ENCODE measurements around the gene AOAH. TPM values are rescaled to one million over a fixed set of nuclear protein-coding genes. Genes with fewer than 3 reads are reported as not detected.

The AOAH gene
- total RNA-seq, 1 donor from 2014 or later: 0.40 TPM

- DNase-seq (ENCODE audit: low spot score in 2 of 2, unreplicated experiment in 2 of 2): no peak
Observed at GRCh38 chr7:36642414-36642813, 81.9 kb downstream of the AOAH start.

DNA sequence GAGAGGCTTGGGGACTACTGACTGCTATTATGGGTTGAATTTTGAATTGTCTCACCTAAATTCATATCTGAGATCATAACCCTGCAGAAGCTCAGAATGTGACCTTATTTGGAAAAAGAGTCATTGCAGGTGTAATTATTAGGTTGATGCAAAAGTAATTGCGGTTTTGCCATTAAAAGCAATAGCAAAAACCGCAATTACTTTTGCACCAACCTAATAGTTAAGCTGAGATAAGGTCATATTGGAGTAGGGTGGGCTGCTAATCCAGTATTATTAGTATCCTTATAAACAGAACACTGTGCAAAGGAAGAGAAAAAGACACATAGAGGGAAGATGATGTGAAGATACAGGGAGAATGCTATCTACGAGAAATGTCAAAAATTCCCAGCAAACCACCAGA, 82.3 kb downstream of the AOAH start:
- peaks cover 27% of the 10 kb centered on the region for H3K4me1 Mint-ChIP-seq
- no peak for TF ChIP-seq CTCF (IDR thresholded peaks at IDR 0.05; ENCODE audit: unreplicated experiment)

More at GRCh38 chr7:36642414-36642813, 81.9 kb downstream of the AOAH start:
- H3K9me3 Mint-ChIP-seq: no peaks in the 10 kb centered on the region
- H3K36me3 Mint-ChIP-seq: no peaks in the 10 kb centered on the region
- no peak for TF ChIP-seq CTCF (IDR thresholded peaks at IDR 0.05; ENCODE audit: unreplicated experiment)
- H3K27ac Mint-ChIP-seq: no peak overlapping the region
- peaks cover 30% of the 10 kb centered on the region for H3K4me1 Mint-ChIP-seq
- no peak overlapping the region for H3K4me3 Mint-ChIP-seq
- H3K27me3 Mint-ChIP-seq (ENCODE audit: low read depth): no peaks in the 10 kb centered on the region

DNA sequence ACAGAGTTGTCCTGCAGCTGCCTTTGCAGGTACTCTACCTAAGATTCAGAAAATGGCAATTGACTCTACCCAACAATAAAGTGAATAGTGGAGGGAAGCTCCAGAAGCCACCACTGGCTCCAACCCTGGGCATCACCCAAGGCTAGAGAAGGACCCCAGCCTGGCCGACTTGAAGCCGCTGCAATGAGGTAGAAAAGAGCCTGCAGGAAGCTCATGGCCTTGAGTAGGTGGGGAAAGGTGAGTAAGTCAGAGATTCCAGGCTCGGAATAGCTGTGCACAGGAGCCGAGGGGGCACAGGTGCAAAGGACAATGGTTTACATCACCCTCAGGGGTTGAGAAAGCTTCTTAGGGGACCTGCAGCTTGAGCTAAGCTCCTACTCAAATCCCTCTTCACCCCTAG, 83.6 kb downstream of the AOAH start:
- no peaks in the 10 kb centered on the region for H3K27me3 Mint-ChIP-seq (ENCODE audit: low read depth)
- no peak for TF ChIP-seq CTCF (IDR thresholded peaks at IDR 0.05; ENCODE audit: unreplicated experiment)

More for the DNA sequence above, 82.3 kb downstream of the AOAH start:
- no peak for DNase-seq (ENCODE audit: low spot score in 2 of 2, unreplicated experiment in 2 of 2)
- Mint-ChIP-seq H3K4me3 (no peak overlapping the region), H3K9me3 (no peaks in the 10 kb centered on the region), H3K36me3 (no peaks in the 10 kb centered on the region), H3K27me3 (ENCODE audit: low read depth) (no peaks in the 10 kb centered on the region), H3K27ac (no peak overlapping the region)

GRCh38 chr7:36639826-36640225, 84.5 kb downstream of the AOAH start:
- no peaks in the 10 kb centered on the region for H3K9me3 Mint-ChIP-seq
- H3K4me3 Mint-ChIP-seq: no peak overlapping the region
- no peak for DNase-seq (ENCODE audit: low spot score in 2 of 2, unreplicated experiment in 2 of 2)
- no peaks in the 10 kb centered on the region for H3K27me3 Mint-ChIP-seq (ENCODE audit: low read depth)
- H3K36me3 Mint-ChIP-seq: no peaks in the 10 kb centered on the region
- TF ChIP-seq CTCF (IDR thresholded peaks at IDR 0.05; ENCODE audit: unreplicated experiment): no peak
- H3K27ac Mint-ChIP-seq: no peak overlapping the region
- H3K4me1 Mint-ChIP-seq: peaks cover 29% of the 10 kb centered on the region

More for the DNA sequence above, 83.6 kb downstream of the AOAH start:
- no peak for DNase-seq (ENCODE audit: low spot score in 2 of 2, unreplicated experiment in 2 of 2)
- no peak overlapping the region for H3K4me3 Mint-ChIP-seq
- no peak overlapping the region for H3K27ac Mint-ChIP-seq
- H3K9me3 Mint-ChIP-seq: no peaks in the 10 kb centered on the region
- H3K36me3 Mint-ChIP-seq: no peaks in the 10 kb centered on the region
- peaks cover 30% of the 10 kb centered on the region for H3K4me1 Mint-ChIP-seq

DNA sequence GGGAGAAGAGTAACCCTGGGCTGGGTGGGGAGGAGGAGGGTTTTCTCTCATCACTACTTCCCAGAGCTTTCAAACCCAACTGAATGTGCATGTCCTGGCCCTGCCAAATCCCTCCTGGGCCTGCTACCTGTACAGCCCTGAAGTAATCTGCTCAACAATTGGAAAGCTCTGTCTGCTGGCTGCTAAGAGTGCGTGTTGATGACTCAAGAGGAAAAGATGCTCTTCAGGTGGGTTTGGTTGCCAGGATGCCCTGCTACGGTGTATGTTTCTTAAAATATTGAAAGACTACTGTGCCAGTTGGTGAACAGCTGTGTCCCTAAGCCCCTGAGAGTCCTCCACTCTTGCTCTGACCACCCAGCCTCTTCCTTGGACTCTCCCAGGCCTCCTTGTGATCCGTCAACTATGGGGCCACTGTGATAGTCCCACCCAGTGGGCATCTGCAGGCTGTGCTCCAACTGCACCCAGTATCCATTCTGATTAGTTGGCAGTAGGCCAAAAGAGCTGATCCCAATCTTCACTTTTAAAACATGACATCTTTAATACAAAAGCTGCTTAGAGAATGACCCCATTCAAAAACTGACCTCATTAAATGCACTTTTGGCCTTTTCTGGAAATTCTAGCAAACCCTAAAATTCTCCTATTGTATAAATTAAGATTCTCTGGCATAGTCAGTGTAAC, 85.6 kb downstream of the AOAH start:
- Mint-ChIP-seq H3K4me3 (no peak overlapping the region), H3K27ac (no peak overlapping the region), H3K4me1 (peaks cover 31% of the 10 kb centered on the region), H3K9me3 (no peaks in the 10 kb centered on the region), H3K27me3 (ENCODE audit: low read depth) (no peaks in the 10 kb centered on the region), H3K36me3 (no peaks in the 10 kb centered on the region)
- no peak for DNase-seq (ENCODE audit: low spot score in 2 of 2, unreplicated experiment in 2 of 2)
- TF ChIP-seq CTCF (IDR thresholded peaks at IDR 0.05; ENCODE audit: unreplicated experiment): no peak
